ENCODE measurements around the gene NRG2. TPM values are rescaled to one million over a fixed set of nuclear protein-coding genes. Genes with fewer than 3 reads are reported as not detected.

The NRG2 gene
- polyA plus RNA-seq, 2 of the 4 experiments (the other 2 are of a cell fraction) = 1.0 to 1.1 TPM

DNA sequence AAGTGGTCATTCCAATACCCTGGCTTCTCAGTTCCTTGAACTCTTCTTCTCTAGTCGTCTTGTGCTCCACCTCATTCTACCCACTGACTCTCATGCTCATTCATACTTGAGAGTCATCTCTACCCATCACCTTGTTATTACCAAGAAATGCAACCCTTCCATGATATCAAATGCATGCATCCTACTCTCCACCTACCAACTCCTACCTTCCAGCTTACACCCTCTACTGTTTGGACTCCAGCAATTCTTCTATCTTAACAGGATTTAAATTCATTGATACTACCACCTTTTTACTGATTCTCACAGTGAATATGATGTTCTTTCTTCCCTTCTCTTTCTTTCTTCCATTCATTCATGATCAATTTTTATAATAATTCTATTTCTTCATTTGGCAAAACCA lies 30.7 kb downstream of the NRG2 start:
- H3K4me1 ChIP-seq = no peaks in the 10 kb centered on the region
- 27% methylated on average over 1 of the region's 1 CpG for WGBS (ENCODE audit: missing lambda C conversion rate)
- no peaks in the 10 kb centered on the region for H3K9me3 ChIP-seq
- DNase-seq (ENCODE audit: low read depth in 1 of 2, low spot score in 1 of 2) (no peak), ATAC-seq (no peak), FAIRE-seq (no peak)
- ChIA-PET POLR2A (no interaction called here), CTCF (interaction anchor here (1.0 to 1.7 kb wide), 2 partner anchors 13 to 247 kb away, joined by 3 to 6 read pairs; no protein-coding TSS in a partner anchor)
- no peak overlapping the region for H3K4me3 ChIP-seq
- no peak for TF ChIP-seq HOXB5 (CRISPR knock-in tag; IDR thresholded peaks at IDR 0.05)
- TF ChIP-seq, protein P1, sequence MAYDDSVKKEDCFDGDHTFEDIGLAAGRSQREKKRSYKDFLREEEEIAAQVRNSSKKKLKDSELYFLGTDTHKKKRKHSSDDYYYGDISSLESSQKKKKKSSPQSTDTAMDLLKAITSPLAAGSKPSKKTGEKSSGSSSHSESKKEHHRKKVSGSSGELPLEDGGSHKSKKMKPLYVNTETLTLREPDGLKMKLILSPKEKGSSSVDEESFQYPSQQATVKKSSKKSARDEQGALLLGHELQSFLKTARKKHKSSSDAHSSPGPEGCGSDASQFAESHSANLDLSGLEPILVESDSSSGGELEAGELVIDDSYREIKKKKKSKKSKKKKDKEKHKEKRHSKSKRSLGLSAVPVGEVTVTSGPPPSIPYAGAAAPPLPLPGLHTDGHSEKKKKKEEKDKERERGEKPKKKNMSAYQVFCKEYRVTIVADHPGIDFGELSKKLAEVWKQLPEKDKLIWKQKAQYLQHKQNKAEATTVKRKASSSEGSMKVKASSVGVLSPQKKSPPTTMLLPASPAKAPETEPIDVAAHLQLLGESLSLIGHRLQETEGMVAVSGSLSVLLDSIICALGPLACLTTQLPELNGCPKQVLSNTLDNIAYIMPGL (CRISPR knock-in tag; IDR thresholded peaks at IDR 0.05; ENCODE audit: borderline replicate concordance) = no peak
- no peak for TF ChIP-seq SREBF2 (IDR thresholded peaks at IDR 0.05)
- TF ChIP-seq HOXA7 (CRISPR knock-in tag; IDR thresholded peaks at IDR 0.05) = no peak
- no peak for TF ChIP-seq CBX2 (IDR thresholded peaks at IDR 0.05; ENCODE audit: borderline replicate concordance, low read depth)
- TF ChIP-seq, protein P2, sequence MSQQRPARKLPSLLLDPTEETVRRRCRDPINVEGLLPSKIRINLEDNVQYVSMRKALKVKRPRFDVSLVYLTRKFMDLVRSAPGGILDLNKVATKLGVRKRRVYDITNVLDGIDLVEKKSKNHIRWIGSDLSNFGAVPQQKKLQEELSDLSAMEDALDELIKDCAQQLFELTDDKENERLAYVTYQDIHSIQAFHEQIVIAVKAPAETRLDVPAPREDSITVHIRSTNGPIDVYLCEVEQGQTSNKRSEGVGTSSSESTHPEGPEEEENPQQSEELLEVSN (IDR thresholded peaks at IDR 0.05; ENCODE audit: borderline replicate concordance, low read depth) = no peak
- no peak for TF ChIP-seq CHD4 (IDR thresholded peaks at IDR 0.05; ENCODE audit: borderline replicate concordance)
- no peak for TF ChIP-seq KDM5A (IDR thresholded peaks at IDR 0.05)
- TF ChIP-seq EHMT2 (IDR thresholded peaks at IDR 0.05; ENCODE audit: low read depth) = no peak
- no peak for TF ChIP-seq FOSB (CRISPR knock-in tag; IDR thresholded peaks at IDR 0.05)
- TF ChIP-seq, protein P3, sequence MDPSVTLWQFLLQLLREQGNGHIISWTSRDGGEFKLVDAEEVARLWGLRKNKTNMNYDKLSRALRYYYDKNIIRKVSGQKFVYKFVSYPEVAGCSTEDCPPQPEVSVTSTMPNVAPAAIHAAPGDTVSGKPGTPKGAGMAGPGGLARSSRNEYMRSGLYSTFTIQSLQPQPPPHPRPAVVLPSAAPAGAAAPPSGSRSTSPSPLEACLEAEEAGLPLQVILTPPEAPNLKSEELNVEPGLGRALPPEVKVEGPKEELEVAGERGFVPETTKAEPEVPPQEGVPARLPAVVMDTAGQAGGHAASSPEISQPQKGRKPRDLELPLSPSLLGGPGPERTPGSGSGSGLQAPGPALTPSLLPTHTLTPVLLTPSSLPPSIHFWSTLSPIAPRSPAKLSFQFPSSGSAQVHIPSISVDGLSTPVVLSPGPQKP (IDR thresholded peaks at IDR 0.05; ENCODE audit: low read depth, low read length) = no peak
- no peak for TF ChIP-seq JUNB (IDR thresholded peaks at IDR 0.05)
- TF ChIP-seq, protein P4, sequence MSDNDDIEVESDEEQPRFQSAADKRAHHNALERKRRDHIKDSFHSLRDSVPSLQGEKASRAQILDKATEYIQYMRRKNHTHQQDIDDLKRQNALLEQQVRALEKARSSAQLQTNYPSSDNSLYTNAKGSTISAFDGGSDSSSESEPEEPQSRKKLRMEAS (IDR thresholded peaks at IDR 0.05) = no peak
- TF ChIP-seq HDAC2 (IDR thresholded peaks at IDR 0.05) = no peak
- TF ChIP-seq NR3C1 (IDR thresholded peaks at IDR 0.05) = no peak
- no peak for TF ChIP-seq RCOR1 (IDR thresholded peaks at IDR 0.05; ENCODE audit: low read depth, low read length)
- no peak overlapping the region for H3K4me2 ChIP-seq
- H3K27ac ChIP-seq = no peak overlapping the region

DNA sequence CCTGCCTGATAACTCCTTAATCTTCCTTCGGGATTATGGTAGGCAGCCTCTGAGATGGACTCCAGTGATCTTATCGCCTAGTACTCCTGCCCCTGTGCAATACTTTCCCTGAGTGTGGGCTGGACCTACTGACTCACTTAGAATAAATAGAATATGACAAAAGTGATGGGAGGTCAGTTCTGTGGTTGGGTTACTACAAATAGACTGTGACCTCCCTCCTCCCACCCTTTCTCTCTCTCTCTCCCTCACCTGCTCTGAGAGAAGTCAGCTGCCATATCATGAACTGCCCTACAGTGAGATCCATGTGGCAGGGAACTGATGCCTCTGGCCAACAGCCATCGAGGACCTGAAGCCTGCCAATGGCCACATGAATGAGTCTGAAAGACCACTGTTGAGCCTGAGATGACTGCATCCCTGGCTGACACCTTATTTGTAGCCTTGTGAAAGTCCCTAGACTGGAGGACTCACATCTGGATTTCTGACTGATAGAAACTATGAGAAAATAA lies 31.7 kb downstream of the NRG2 start:
- 8% methylated on average over 3 of the region's 3 CpGs for WGBS (ENCODE audit: missing lambda C conversion rate)
- no peak overlapping the region for H3K27ac ChIP-seq
- no peak overlapping the region for H3K4me3 ChIP-seq
- H3K4me2 ChIP-seq = no peak overlapping the region
- FAIRE-seq = no peak
- CTCF ChIA-PET = interaction anchor here (1.0 kb wide), 1 partner anchor 246 kb away, joined by 3 read pairs; no protein-coding TSS in a partner anchor
- ATAC-seq = peak; percentile 50 to 64
- DNase-seq (ENCODE audit: low read depth in 1 of 2, low spot score in 1 of 2) = peak in 1 of 2 experiments; percentile 28
- no peaks in the 10 kb centered on the region for H3K4me1 ChIP-seq
- POLR2A ChIA-PET = no interaction called here
- H3K9me3 ChIP-seq = no peaks in the 10 kb centered on the region
- TF ChIP-seq KDM5A (IDR thresholded peaks at IDR 0.05) (no peak), MAFK (IDR thresholded peaks at IDR 0.05; ENCODE audit: partially characterized antibody) (no peak), BHLHE40 (IDR thresholded peaks at IDR 0.05; ENCODE audit: low read depth, low read length) (no peak), CBX8 (IDR thresholded peaks at IDR 0.05) (no peak), HOXB13 (CRISPR knock-in tag; IDR thresholded peaks at IDR 0.05; ENCODE audit: low read depth) (no peak), HOXB5 (CRISPR knock-in tag; IDR thresholded peaks at IDR 0.05) (no peak), SMC3 (IDR thresholded peaks at IDR 0.05) (no peak), ZSCAN20 (CRISPR knock-in tag; IDR thresholded peaks at IDR 0.05) (no peak), MAZ (IDR thresholded peaks at IDR 0.05; ENCODE audit: borderline replicate concordance, low read depth, low read length) (no peak), ESRRA (IDR thresholded peaks at IDR 0.05; ENCODE audit: borderline replicate concordance, low read length) (no peak), FOXS1 (CRISPR knock-in tag; IDR thresholded peaks at IDR 0.05) (no peak), EP300 (IDR thresholded peaks at IDR 0.05) (no peak), ZC3H11A (IDR thresholded peaks at IDR 0.05) (no peak), MYC (IDR thresholded peaks at IDR 0.05; ENCODE audit: borderline replicate concordance, low read length) (no peak), FOSB (CRISPR knock-in tag; IDR thresholded peaks at IDR 0.05) (no peak), RCOR1 (IDR thresholded peaks at IDR 0.05; ENCODE audit: low read depth, low read length) (no peak)
- TF ChIP-seq, protein P1 (CRISPR knock-in tag; IDR thresholded peaks at IDR 0.05; ENCODE audit: borderline replicate concordance) = no peak
- TF ChIP-seq, protein P5, sequence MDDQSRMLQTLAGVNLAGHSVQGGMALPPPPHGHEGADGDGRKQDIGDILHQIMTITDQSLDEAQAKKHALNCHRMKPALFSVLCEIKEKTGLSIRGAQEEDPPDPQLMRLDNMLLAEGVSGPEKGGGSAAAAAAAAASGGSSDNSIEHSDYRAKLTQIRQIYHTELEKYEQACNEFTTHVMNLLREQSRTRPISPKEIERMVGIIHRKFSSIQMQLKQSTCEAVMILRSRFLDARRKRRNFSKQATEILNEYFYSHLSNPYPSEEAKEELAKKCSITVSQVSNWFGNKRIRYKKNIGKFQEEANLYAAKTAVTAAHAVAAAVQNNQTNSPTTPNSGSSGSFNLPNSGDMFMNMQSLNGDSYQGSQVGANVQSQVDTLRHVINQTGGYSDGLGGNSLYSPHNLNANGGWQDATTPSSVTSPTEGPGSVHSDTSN (IDR thresholded peaks at IDR 0.05) = no peak

Measured in A549 (cell line).